Mesodermal cell (in vitro differentiated cells): Measurements from ENCODE around the gene HDAC4.

ENCODE experiments used
- H3K27ac ChIP-seq: 2 replicates; pipeline ENCODE4 v1.7.0; 2013; ENCODE audit warnings: mild to moderate bottlenecking, low read depth, low read length, moderate library complexity; ENCODE audit not compliant: severe bottlenecking
- H3K36me3 ChIP-seq: 2 replicates; pipeline ENCODE4 v1.7.1; 2013; ENCODE audit warnings: mild to moderate bottlenecking, low read length, moderate library complexity; ENCODE audit not compliant: control insufficient read depth, insufficient read depth
- H3K4me1 ChIP-seq: one replicate; pipeline ENCODE4 v1.7.1; 2013; ENCODE audit warnings: mild to moderate bottlenecking, low read length; ENCODE audit not compliant: insufficient read depth, control insufficient read depth, poor library complexity, severe bottlenecking
- H3K4me3 ChIP-seq: 2 replicates; pipeline ENCODE4 v1.7.0; 2013; ENCODE audit warnings: low read length, control low read depth, mild to moderate bottlenecking; ENCODE audit not compliant: insufficient read depth, poor library complexity, severe bottlenecking; ENCODE audit errors: extremely low read depth
- H3K9me3 ChIP-seq: 2 replicates; pipeline ENCODE4 v1.7.1; 2013; ENCODE audit warnings: mild to moderate bottlenecking, low read length, moderate library complexity; ENCODE audit not compliant: control insufficient read depth
- WGBS, 2 experiments: methylation state at CpG; one replicate each; pipeline ENCODE4 v1.1.5; 2013; ENCODE audit warnings: missing lambda C conversion rate in 2 of 2; ENCODE audit not compliant: insufficient coverage in 2 of 2; 5-methylcytosine and 5-hydroxymethylcytosine counted together

HDAC4 gene

GRCh38 chr2:239094867-239095266 lies 306.0 kb downstream of the HDAC4 start:
- H3K4me1 ChIP-seq, result no peaks in the 10 kb centered on the region
- peaks cover 3% of the 10 kb centered on the region for H3K36me3 ChIP-seq
- no peak overlapping the region for H3K27ac ChIP-seq
- H3K9me3 ChIP-seq, result no peaks in the 10 kb centered on the region
- WGBS, 2 experiments, result 93 to 96% methylated on average over 15 to 17 of the region's 17 CpGs
- no peak overlapping the region for H3K4me3 ChIP-seq

GRCh38 chr2:239093952-239094351 lies 306.9 kb downstream of the HDAC4 start:
- Histone ChIP-seq H3K4me1 (no peaks in the 10 kb centered on the region), H3K4me3 (no peak overlapping the region), H3K9me3 (no peaks in the 10 kb centered on the region), H3K27ac (no peak overlapping the region), H3K36me3 (peaks cover 3% of the 10 kb centered on the region)
- WGBS, 2 experiments, result 95% methylated on average over 13 to 16 of the region's 17 CpGs

GRCh38 chr2:239093542-239093941 lies 307.3 kb downstream of the HDAC4 start:
- WGBS, 2 experiments, result 85 to 87% methylated on average over 6 to 7 of the region's 7 CpGs
- Histone ChIP-seq H3K4me1 (no peaks in the 10 kb centered on the region), H3K4me3 (no peak overlapping the region), H3K9me3 (no peaks in the 10 kb centered on the region), H3K36me3 (peaks cover 3% of the 10 kb centered on the region), H3K27ac (no peak overlapping the region)

GRCh38 chr2:239092571-239093294 lies 308.1 kb downstream of the HDAC4 start:
- WGBS, 2 experiments, result 95 to 96% methylated on average over 24 to 25 of the region's 27 CpGs
- no peak overlapping the region for H3K27ac ChIP-seq
- no peak overlapping the region for H3K4me3 ChIP-seq
- no peaks in the 10 kb centered on the region for H3K4me1 ChIP-seq
- H3K36me3 ChIP-seq, result peaks cover 3% of the 10 kb centered on the region
- no peaks in the 10 kb centered on the region for H3K9me3 ChIP-seq

- Histone ChIP-seq H3K4me3 (no peak overlapping the region), H3K27ac (no peak overlapping the region), H3K36me3 (peaks cover 3% of the 10 kb centered on the region), H3K4me1 (peaks cover 2% of the 10 kb centered on the region), H3K9me3 (no peaks in the 10 kb centered on the region)
- 91 to 100% methylated on average over 10 of the region's 13 CpGs for WGBS, 2 experiments
Observed at GRCh38 chr2:239089884-239090283, 310.9 kb downstream of the HDAC4 start.

- Histone ChIP-seq H3K36me3 (peaks cover 3% of the 10 kb centered on the region), H3K9me3 (no peaks in the 10 kb centered on the region), H3K4me1 (peaks cover 2% of the 10 kb centered on the region), H3K4me3 (no peak overlapping the region), H3K27ac (no peak overlapping the region)
- 90 to 93% methylated on average over 11 to 18 of the region's 21 CpGs for WGBS, 2 experiments
Observed at GRCh38 chr2:239087046-239087710, 313.6 kb downstream of the HDAC4 start.

- Histone ChIP-seq H3K36me3 (peaks cover 2% of the 10 kb centered on the region), H3K9me3 (no peaks in the 10 kb centered on the region), H3K4me3 (no peak overlapping the region), H3K27ac (no peak overlapping the region), H3K4me1 (peaks cover 2% of the 10 kb centered on the region)
- WGBS, 2 experiments, result 91 to 93% methylated on average over 27 to 28 of the region's 28 CpGs
Observed at GRCh38 chr2:239086325-239087020, 314.3 kb downstream of the HDAC4 start.

GRCh38 chr2:239085201-239085992 lies 315.4 kb downstream of the HDAC4 start:
- H3K27ac ChIP-seq, result no peak overlapping the region
- H3K9me3 ChIP-seq, result no peaks in the 10 kb centered on the region
- peaks cover 2% of the 10 kb centered on the region for H3K4me1 ChIP-seq
- no peaks in the 10 kb centered on the region for H3K36me3 ChIP-seq
- no peak overlapping the region for H3K4me3 ChIP-seq
- WGBS, 2 experiments, result 91 to 94% methylated on average over 20 to 21 of the region's 29 CpGs

GRCh38 chr2:239084007-239084406 lies 316.8 kb downstream of the HDAC4 start:
- no peaks in the 10 kb centered on the region for H3K9me3 ChIP-seq
- 94 to 96% methylated on average over 24 of the region's 24 CpGs for WGBS, 2 experiments
- H3K4me1 ChIP-seq, result peaks cover 2% of the 10 kb centered on the region
- peaks cover 3% of the 10 kb centered on the region for H3K36me3 ChIP-seq
- no peak overlapping the region for H3K27ac ChIP-seq
- no peak overlapping the region for H3K4me3 ChIP-seq

GRCh38 chr2:239082425-239082824 lies 318.4 kb downstream of the HDAC4 start:
- Histone ChIP-seq H3K36me3 (peaks cover 5% of the 10 kb centered on the region), H3K9me3 (no peaks in the 10 kb centered on the region), H3K4me3 (no peak overlapping the region), H3K4me1 (peaks cover 2% of the 10 kb centered on the region), H3K27ac (no peak overlapping the region)
- WGBS, 2 experiments, result 79 to 90% methylated on average over 14 of the region's 14 CpGs
